Smooth muscle cell (in vitro differentiated cells): Measurements from ENCODE around the gene C17orf100. TPM values are rescaled to one million over a fixed set of nuclear protein-coding genes. Genes with fewer than 3 reads are reported as not detected.
A peak's percentile ranks its signal among the peaks of the same experiment; 100 is the strongest.

Experiments
- DNase-seq: peaks from one replicate; lab custom pipeline; 2025; ENCODE audit not compliant: unreplicated experiment; lab: John Stamatoyannopoulos, UW
- H2AFZ ChIP-seq: fragments of 200-600 bp; sonication (generic); 2 replicates; pipeline ENCODE4 v1.6.0; 2016; ENCODE audit warnings: antibody characterized with exemption, low read depth, mild to moderate bottlenecking
- H3F3A ChIP-seq: fragments of 200-600 bp; sonication (generic); 2 replicates; pipeline ENCODE4 v1.6.0; 2017; ENCODE audit warnings: antibody characterized with exemption, low read depth
- H3K27ac ChIP-seq: fragments of 200-600 bp; sonication (generic); 2 replicates; pipeline ENCODE4 v1.5.1; 2016; ENCODE audit warnings: low read depth, mild to moderate bottlenecking
- H3K27me3 ChIP-seq: fragments of 200-600 bp; sonication (generic); 2 replicates; pipeline ENCODE4 v1.6.1; 2016; ENCODE audit warnings: low read depth, mild to moderate bottlenecking
- H3K36me3 ChIP-seq: fragments of 200-600 bp; sonication (generic); 2 replicates; pipeline ENCODE4 v1.5.1; 2016; ENCODE audit warnings: low read depth
- H3K4me1 ChIP-seq: fragments of 200-600 bp; sonication (generic); 2 replicates; pipeline ENCODE4 v1.5.1; 2016; ENCODE audit warnings: low read depth
- H3K4me2 ChIP-seq: fragments of 200-600 bp; sonication (generic); 2 replicates; pipeline ENCODE4 v1.6.0; 2016; ENCODE audit warnings: mild to moderate bottlenecking
- H3K4me3 ChIP-seq: fragments of 200-600 bp; sonication (generic); 2 replicates; pipeline ENCODE4 v1.5.1; 2016; ENCODE audit warnings: mild to moderate bottlenecking
- H3K79me2 ChIP-seq: fragments of 200-600 bp; sonication (generic); 2 replicates; pipeline ENCODE4 v1.6.0; 2016; ENCODE audit warnings: low read depth, mild to moderate bottlenecking
- H3K9ac ChIP-seq: fragments of 200-600 bp; sonication (generic); 2 replicates; pipeline ENCODE4 v1.6.0; 2016; ENCODE audit warnings: low read depth
- H3K9me3 ChIP-seq: fragments of 200-600 bp; sonication (generic); replicated peaks from 2 replicates; pipeline ENCODE4 v1.5.1; 2016; ENCODE audit warnings: low read depth
- H4K20me1 ChIP-seq: fragments of 200-600 bp; sonication (generic); 2 replicates; pipeline ENCODE4 v1.6.0; 2016; ENCODE audit warnings: low read depth
- CTCF ChIP-seq: fragments of 200-600 bp; sonication (generic); IDR thresholded peaks from 2 replicates; pipeline ENCODE4 v1.5.1; 2017; ENCODE audit warnings: borderline replicate concordance, mild to moderate bottlenecking, antibody characterized with exemption; ENCODE audit not compliant: insufficient read depth, poor library complexity, severe bottlenecking
- WGBS: methylation state at CpG from one replicate; pipeline ENCODE4 v1.1.7; 2016; ENCODE audit warnings: low lambda C conversion rate; 5-methylcytosine and 5-hydroxymethylcytosine counted together
- polyA plus RNA-seq: library from polyadenylated mRNA; unstranded; fragments of >200 nt; fragmentation: Nextera tagmentation; extraction: Ambion mirVana; gene quantifications from 2 replicates; pipeline ENCODE4 v1.2.1, GENCODE V29; 2016
- total RNA-seq: library from RNA; depleted of rRNA; stranded (reverse); fragments of >200 nt; gene quantifications from 2 replicates; pipeline ENCODE4 v1.2.3, GENCODE V29; 2014

The C17orf100 gene
- total and polyA plus RNA-seq, 2 experiments from 2014 or later, result 5.5 to 5.8 TPM

GRCh38 chr17:6699997-6700947 lies 48.7 kb downstream of the C17orf100 start:
- no peak overlapping the region for H3K4me3 ChIP-seq
- no peaks in the 10 kb centered on the region for H3K27me3 ChIP-seq
- no peak overlapping the region for H3K4me2 ChIP-seq
- no peaks in the 10 kb centered on the region for H3K36me3 ChIP-seq
- H3K4me1 ChIP-seq, result no peaks in the 10 kb centered on the region
- no peak for DNase-seq
- no peak overlapping the region for H3K27ac ChIP-seq
- no peaks in the 10 kb centered on the region for H4K20me1 ChIP-seq
- no peaks in the 10 kb centered on the region for H3K79me2 ChIP-seq
- H3F3A ChIP-seq, result no peaks in the 10 kb centered on the region
- no peak overlapping the region for H2AFZ ChIP-seq
- 71% methylated on average over 16 of the region's 16 CpGs for WGBS
- TF ChIP-seq CTCF, result no peak
- no peak overlapping the region for H3K9ac ChIP-seq
- H3K9me3 ChIP-seq, result no peaks in the 10 kb centered on the region

DNA sequence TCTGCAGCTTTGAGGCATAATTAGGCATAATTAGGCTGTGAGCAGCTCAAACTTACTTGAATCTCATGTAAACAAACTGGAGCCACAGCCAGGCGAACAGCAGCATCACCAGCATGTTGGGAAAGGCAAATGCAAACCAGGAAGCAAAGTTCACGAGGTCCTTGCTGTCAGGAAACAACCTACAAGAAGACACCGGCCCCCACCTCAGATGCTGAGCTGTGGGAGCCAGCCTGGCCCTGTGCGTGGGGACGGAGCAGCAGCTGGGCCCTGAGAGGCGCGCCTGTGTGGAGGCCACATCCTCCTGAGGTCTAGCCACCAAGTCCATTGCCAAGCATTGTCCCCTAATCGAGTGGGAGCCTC lies 49.4 kb downstream of the C17orf100 start:
- Histone ChIP-seq H2AFZ (no peak overlapping the region), H3F3A (no peaks in the 10 kb centered on the region), H4K20me1 (no peaks in the 10 kb centered on the region), H3K36me3 (no peaks in the 10 kb centered on the region), H3K4me1 (no peaks in the 10 kb centered on the region), H3K9me3 (no peaks in the 10 kb centered on the region), H3K27ac (no peak overlapping the region), H3K79me2 (no peaks in the 10 kb centered on the region), H3K4me2 (no peak overlapping the region), H3K4me3 (no peak overlapping the region), H3K27me3 (no peaks in the 10 kb centered on the region), H3K9ac (no peak overlapping the region)
- WGBS, result 90% methylated on average over 8 of the region's 8 CpGs
- no peak for DNase-seq
- no peak for TF ChIP-seq CTCF

- H3K79me2 ChIP-seq, result no peaks in the 10 kb centered on the region
- no peaks in the 10 kb centered on the region for H3K36me3 ChIP-seq
- H3K4me1 ChIP-seq, result no peaks in the 10 kb centered on the region
- H3K9me3 ChIP-seq, result no peaks in the 10 kb centered on the region
- no peak overlapping the region for H3K9ac ChIP-seq
- no peak overlapping the region for H3K4me3 ChIP-seq
- no peaks in the 10 kb centered on the region for H3F3A ChIP-seq
- H3K27ac ChIP-seq, result no peak overlapping the region
- no peak overlapping the region for H2AFZ ChIP-seq
- H4K20me1 ChIP-seq, result no peaks in the 10 kb centered on the region
- H3K27me3 ChIP-seq, result peaks cover under 1% of the 10 kb centered on the region
- 33% methylated on average over 11 of the region's 11 CpGs for WGBS
- no peak overlapping the region for H3K4me2 ChIP-seq
- TF ChIP-seq CTCF, result peak; percentile 30
- no peak for DNase-seq
Observed at GRCh38 chr17:6701719-6702118, 50.2 kb downstream of the C17orf100 start.
